ACC112 (cell line): ENCODE measurements around the gene KDM5A.

Experiments
- H2AFZ ChIP-seq: fragments of 200-600 bp; sonication (generic); one replicate; pipeline ENCODE4 v1.6.0; 2017; ENCODE audit warnings: antibody characterized with exemption, low read length; ENCODE audit not compliant: unreplicated experiment
- H3K27ac ChIP-seq: fragments of 200-600 bp; sonication (generic); 2 replicates; pipeline ENCODE4 v1.5.1; 2014; ENCODE audit warnings: low read depth, mild to moderate bottlenecking, antibody characterized with exemption, low read length, moderate library complexity
- H3K27me3 ChIP-seq: fragments of 200-600 bp; sonication (generic); 2 replicates; pipeline ENCODE4 v1.6.1; 2014; ENCODE audit warnings: mild to moderate bottlenecking, antibody characterized with exemption, low read length, moderate library complexity, mixed read lengths; ENCODE audit not compliant: insufficient read depth
- H3K36me3 ChIP-seq: fragments of 200-600 bp; sonication (generic); 2 replicates; pipeline ENCODE4 v1.6.1; 2016; ENCODE audit warnings: mild to moderate bottlenecking, antibody characterized with exemption, low read length, moderate library complexity, mixed read lengths; ENCODE audit not compliant: insufficient read depth
- H3K4me1 ChIP-seq: fragments of 200-600 bp; sonication (generic); one replicate; pipeline ENCODE4 v1.6.1; 2016; ENCODE audit warnings: low read length, mixed read lengths; ENCODE audit not compliant: insufficient read depth, unreplicated experiment, control insufficient read depth
- H3K4me3 ChIP-seq: fragments of 200-600 bp; sonication (generic); 2 replicates; pipeline ENCODE4 v1.5.1; 2014; ENCODE audit warnings: mild to moderate bottlenecking, low read depth, low read length
- H3K79me2 ChIP-seq: fragments of 200-600 bp; sonication (generic); one replicate; pipeline ENCODE4 v1.6.0; 2016; ENCODE audit warnings: low read length; ENCODE audit not compliant: control insufficient read depth, unreplicated experiment, insufficient read depth

KDM5A gene

GRCh38 chr12:257521-258321, 131.4 kb downstream of the KDM5A start:
- Histone ChIP-seq H2AFZ (no peak overlapping the region), H3K27me3 (peaks cover 89% of the 10 kb centered on the region), H3K79me2 (no peaks in the 10 kb centered on the region), H3K4me1 (no peaks in the 10 kb centered on the region), H3K4me3 (no peak overlapping the region), H3K36me3 (no peaks in the 10 kb centered on the region), H3K27ac (no peak overlapping the region)

GRCh38 chr12:256958-257357, 132.2 kb downstream of the KDM5A start:
- Histone ChIP-seq H3K27me3 (peaks cover 81% of the 10 kb centered on the region), H3K4me1 (no peaks in the 10 kb centered on the region), H3K79me2 (no peaks in the 10 kb centered on the region), H3K4me3 (no peak overlapping the region), H2AFZ (no peak overlapping the region), H3K36me3 (no peaks in the 10 kb centered on the region), H3K27ac (no peak overlapping the region)

GRCh38 chr12:256225-256624, 132.9 kb downstream of the KDM5A start:
- H3K27ac ChIP-seq = no peak overlapping the region
- H3K4me3 ChIP-seq = no peak overlapping the region
- H3K79me2 ChIP-seq = no peaks in the 10 kb centered on the region
- H3K27me3 ChIP-seq = peaks cover 76% of the 10 kb centered on the region
- no peak overlapping the region for H2AFZ ChIP-seq
- H3K4me1 ChIP-seq = no peaks in the 10 kb centered on the region
- H3K36me3 ChIP-seq = no peaks in the 10 kb centered on the region

GRCh38 chr12:254912-255311, 134.2 kb downstream of the KDM5A start:
- Histone ChIP-seq H3K79me2 (no peaks in the 10 kb centered on the region), H3K4me3 (no peak overlapping the region), H3K36me3 (no peaks in the 10 kb centered on the region), H3K27me3 (peaks cover 67% of the 10 kb centered on the region), H2AFZ (no peak overlapping the region), H3K4me1 (no peaks in the 10 kb centered on the region), H3K27ac (no peak overlapping the region)

- Histone ChIP-seq H3K27ac (no peak overlapping the region), H2AFZ (no peak overlapping the region), H3K4me1 (no peaks in the 10 kb centered on the region), H3K79me2 (no peaks in the 10 kb centered on the region), H3K4me3 (no peak overlapping the region), H3K27me3 (peaks cover 64% of the 10 kb centered on the region), H3K36me3 (no peaks in the 10 kb centered on the region)
These were observed 135.1 kb downstream of the KDM5A start for GRCh38 chr12:254039-254438.

- peaks cover 65% of the 10 kb centered on the region for H3K27me3 ChIP-seq
- no peak overlapping the region for H3K27ac ChIP-seq
- no peak overlapping the region for H3K4me3 ChIP-seq
- H3K79me2 ChIP-seq = no peaks in the 10 kb centered on the region
- no peak overlapping the region for H2AFZ ChIP-seq
- H3K4me1 ChIP-seq = no peaks in the 10 kb centered on the region
- no peaks in the 10 kb centered on the region for H3K36me3 ChIP-seq
These were observed 135.8 kb downstream of the KDM5A start for GRCh38 chr12:253116-253831.

GRCh38 chr12:252636-253035, 136.5 kb downstream of the KDM5A start:
- Histone ChIP-seq H3K4me1 (no peaks in the 10 kb centered on the region), H3K36me3 (no peaks in the 10 kb centered on the region), H3K27me3 (peaks cover 65% of the 10 kb centered on the region), H3K27ac (no peak overlapping the region), H3K79me2 (no peaks in the 10 kb centered on the region), H2AFZ (no peak overlapping the region), H3K4me3 (no peak overlapping the region)

- H3K36me3 ChIP-seq = no peaks in the 10 kb centered on the region
- no peak overlapping the region for H3K4me3 ChIP-seq
- H3K4me1 ChIP-seq = no peaks in the 10 kb centered on the region
- H2AFZ ChIP-seq = no peak overlapping the region
- peaks cover 45% of the 10 kb centered on the region for H3K27me3 ChIP-seq
- H3K79me2 ChIP-seq = no peaks in the 10 kb centered on the region
- no peak overlapping the region for H3K27ac ChIP-seq
These were observed 141.8 kb downstream of the KDM5A start for GRCh38 chr12:247271-247670.

- Histone ChIP-seq H3K4me1 (no peaks in the 10 kb centered on the region), H2AFZ (no peak overlapping the region), H3K36me3 (no peaks in the 10 kb centered on the region), H3K27me3 (peaks cover 41% of the 10 kb centered on the region), H3K27ac (no peak overlapping the region), H3K4me3 (no peak overlapping the region), H3K79me2 (no peaks in the 10 kb centered on the region)
These were observed 145.7 kb downstream of the KDM5A start for GRCh38 chr12:243381-243780.

- H3K27me3 ChIP-seq = peaks cover 40% of the 10 kb centered on the region
- H3K4me1 ChIP-seq = no peaks in the 10 kb centered on the region
- H2AFZ ChIP-seq = no peak overlapping the region
- H3K79me2 ChIP-seq = no peaks in the 10 kb centered on the region
- H3K4me3 ChIP-seq = no peak overlapping the region
- H3K36me3 ChIP-seq = no peaks in the 10 kb centered on the region
- no peak overlapping the region for H3K27ac ChIP-seq
These were observed 146.6 kb downstream of the KDM5A start for GRCh38 chr12:242496-242895.

GRCh38 chr12:241266-241665, 147.9 kb downstream of the KDM5A start:
- Histone ChIP-seq H3K27ac (no peak overlapping the region), H3K4me1 (no peaks in the 10 kb centered on the region)

More at GRCh38 chr12:241266-241665, 147.9 kb downstream of the KDM5A start:
- Histone ChIP-seq H3K27me3 (peaks cover 48% of the 10 kb centered on the region), H3K79me2 (no peaks in the 10 kb centered on the region), H3K36me3 (no peaks in the 10 kb centered on the region), H2AFZ (no peak overlapping the region), H3K4me3 (no peak overlapping the region)
